ENCODE results near the gene PIAS1. TPM values are rescaled to one million over a fixed set of nuclear protein-coding genes. Genes with fewer than 3 reads are reported as not detected.
"Not testable (repeated sequence)": the region's sequence is repeated elsewhere in the genome, so short reads cannot be mapped to it uniquely, and the experiment has no call there.

The PIAS1 gene
- total RNA-seq, 1 donor from 2014 or later = 24.5 TPM

GRCh38 chr15:68034081-68034480 lies 20.0 kb upstream of the PIAS1 start:
- DNase-seq (ENCODE audit: extremely low read depth, low read depth, low spot score) = no peak

- no peak for DNase-seq (ENCODE audit: extremely low read depth, low read depth, low spot score)
Observed at GRCh38 chr15:68034719-68035293, 19.3 kb upstream of the PIAS1 start.

GRCh38 chr15:68038246-68038645 lies 15.9 kb upstream of the PIAS1 start:
- no peak for DNase-seq (ENCODE audit: extremely low read depth, low read depth, low spot score)

- no peak for DNase-seq (ENCODE audit: extremely low read depth, low read depth, low spot score)
Observed at GRCh38 chr15:68040144-68040543, 14.0 kb upstream of the PIAS1 start.

GRCh38 chr15:68042156-68042854 lies 11.8 kb upstream of the PIAS1 start:
- no peak for DNase-seq (ENCODE audit: extremely low read depth, low read depth, low spot score)

- DNase-seq (ENCODE audit: extremely low read depth, low read depth, low spot score) = no peak
Observed at GRCh38 chr15:68042855-68043222, 11.3 kb upstream of the PIAS1 start.

GRCh38 chr15:68045289-68046265 lies 8.5 kb upstream of the PIAS1 start:
- no peak for DNase-seq (ENCODE audit: extremely low read depth, low read depth, low spot score)

GRCh38 chr15:68047826-68048225 lies 6.3 kb upstream of the PIAS1 start:
- no peak for DNase-seq (ENCODE audit: extremely low read depth, low read depth, low spot score)

GRCh38 chr15:68051109-68051508 lies 3.0 kb upstream of the PIAS1 start:
- no peak for DNase-seq (ENCODE audit: extremely low read depth, low read depth, low spot score)

GRCh38 chr15:68051907-68052306 lies 2.2 kb upstream of the PIAS1 start:
- no peak for DNase-seq (ENCODE audit: extremely low read depth, low read depth, low spot score)

GRCh38 chr15:68052431-68052830 lies 1.7 kb upstream of the PIAS1 start:
- DNase-seq (ENCODE audit: extremely low read depth, low read depth, low spot score) = no peak

- no peak for DNase-seq (ENCODE audit: extremely low read depth, low read depth, low spot score)
Observed at GRCh38 chr15:68053001-68053400, 1.1 kb upstream of the PIAS1 start.

- DNase-seq (ENCODE audit: extremely low read depth, low read depth, low spot score) = no peak
Observed at GRCh38 chr15:68054628-68055223, 611 bp downstream of the PIAS1 start.

GRCh38 chr15:68055224-68055705 lies 1.1 kb downstream of the PIAS1 start:
- peak; percentile 7 for DNase-seq (ENCODE audit: extremely low read depth, low read depth, low spot score)

GRCh38 chr15:68056097-68056865 lies 2.2 kb downstream of the PIAS1 start:
- no peak for DNase-seq (ENCODE audit: extremely low read depth, low read depth, low spot score)

- DNase-seq (ENCODE audit: extremely low read depth, low read depth, low spot score) = no peak
Observed at GRCh38 chr15:68057034-68057433, 2.9 kb downstream of the PIAS1 start.

GRCh38 chr15:68057758-68058157 lies 3.6 kb downstream of the PIAS1 start:
- DNase-seq (ENCODE audit: extremely low read depth, low read depth, low spot score) = no peak

GRCh38 chr15:68058970-68059369 lies 4.9 kb downstream of the PIAS1 start:
- DNase-seq (ENCODE audit: extremely low read depth, low read depth, low spot score) = not testable (repeated sequence)

GRCh38 chr15:68059630-68060029 lies 5.5 kb downstream of the PIAS1 start:
- no peak for DNase-seq (ENCODE audit: extremely low read depth, low read depth, low spot score)

- no peak for DNase-seq (ENCODE audit: extremely low read depth, low read depth, low spot score)
Observed at GRCh38 chr15:68061171-68061570, 7.1 kb downstream of the PIAS1 start.

Measured in glomerular endothelial cell (primary cell).